LNCAP (cell line): ENCODE results near the gene BCL11A.

ENCODE experiments used
- CTCF ChIP-seq: fragments of 450-650 bp; IDR thresholded peaks from 2 replicates; pipeline ENCODE4 v1.5.1; 2017; ENCODE audit warnings: mild to moderate bottlenecking

BCL11A gene

GRCh38 chr2:60508339-60508917 lies 45.0 kb downstream of the BCL11A start:
- TF ChIP-seq CTCF, result no peak

GRCh38 chr2:60507211-60507965 lies 46.1 kb downstream of the BCL11A start:
- no peak for TF ChIP-seq CTCF

GRCh38 chr2:60505880-60506260 lies 47.6 kb downstream of the BCL11A start:
- no peak for TF ChIP-seq CTCF

- no peak for TF ChIP-seq CTCF
Observed at GRCh38 chr2:60505240-60505879, 48.1 kb downstream of the BCL11A start.

- TF ChIP-seq CTCF, result no peak
Observed at GRCh38 chr2:60504049-60504448, 49.4 kb downstream of the BCL11A start.

GRCh38 chr2:60502144-60502543 lies 51.3 kb downstream of the BCL11A start:
- no peak for TF ChIP-seq CTCF

GRCh38 chr2:60500861-60501260 lies 52.6 kb downstream of the BCL11A start:
- TF ChIP-seq CTCF, result no peak
